BLaER1 (cell line): ENCODE measurements around the gene ITPRID2.

Source experiments
- H3K27ac ChIP-seq: shearing (Covaris generic); formaldehyde crosslinking; 2 replicates; pipeline ENCODE4 v1.8.1; 2022
- H3K27me3 ChIP-seq: shearing (Covaris generic); formaldehyde crosslinking; 2 replicates; pipeline ENCODE4 v1.8.1; 2022
- H3K36me3 ChIP-seq: shearing (Covaris generic); formaldehyde crosslinking; 2 replicates; pipeline ENCODE4 v1.8.1; 2022
- H3K4me1 ChIP-seq: shearing (Covaris generic); formaldehyde crosslinking; 2 replicates; pipeline ENCODE4 v1.8.1; 2022
- H3K4me2 ChIP-seq: shearing (Covaris generic); formaldehyde crosslinking; 2 replicates; pipeline ENCODE4 v1.8.1; 2022
- H3K4me3 ChIP-seq: shearing (Covaris generic); formaldehyde crosslinking; 2 replicates; pipeline ENCODE4 v1.8.1; 2022
- H3K9ac ChIP-seq: shearing (Covaris generic); formaldehyde crosslinking; 2 replicates; pipeline ENCODE4 v1.8.1; 2022
- H3K9me3 ChIP-seq: shearing (Covaris generic); formaldehyde crosslinking; 2 replicates; pipeline ENCODE4 v1.8.1; 2022
- H4K20me1 ChIP-seq: shearing (Covaris generic); formaldehyde crosslinking; 2 replicates; pipeline ENCODE4 v1.8.1; 2022
- Cebpa-rat ChIP-seq: shearing (Covaris generic); IDR thresholded peaks from 2 replicates; pipeline ENCODE4 v1.8.1; 2022

ITPRID2 gene

DNA sequence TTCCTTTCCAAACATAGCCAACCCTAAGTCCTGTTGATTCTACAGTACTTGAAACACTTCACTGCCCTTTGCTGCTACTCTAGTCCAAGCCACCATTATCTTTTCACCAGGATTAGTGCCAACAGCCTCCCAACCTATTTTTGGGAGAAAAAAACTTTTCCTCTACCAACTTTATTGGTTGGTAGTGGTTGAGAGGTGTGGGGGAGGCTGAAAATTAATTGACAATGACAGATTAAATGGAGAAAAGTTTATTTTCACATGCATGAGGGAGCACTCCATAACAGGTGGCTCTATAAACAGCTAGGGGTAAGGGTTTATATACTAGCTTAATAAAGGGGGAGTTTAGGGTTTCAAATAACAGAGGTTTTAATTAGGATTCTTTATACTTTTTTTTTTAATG lies 37.8 kb upstream of the ITPRID2 start:
- H3K9me3 ChIP-seq = no peaks in the 10 kb centered on the region
- TF ChIP-seq Cebpa-rat = no peak
- no peaks in the 10 kb centered on the region for H3K36me3 ChIP-seq
- no peak overlapping the region for H3K27ac ChIP-seq
- H3K9ac ChIP-seq = no peak overlapping the region
- no peak overlapping the region for H3K4me2 ChIP-seq
- H4K20me1 ChIP-seq = no peaks in the 10 kb centered on the region
- H3K27me3 ChIP-seq = no peaks in the 10 kb centered on the region
- no peak overlapping the region for H3K4me3 ChIP-seq
- no peaks in the 10 kb centered on the region; the same call in 1 of the 2 replicates for H3K4me1 ChIP-seq

DNA sequence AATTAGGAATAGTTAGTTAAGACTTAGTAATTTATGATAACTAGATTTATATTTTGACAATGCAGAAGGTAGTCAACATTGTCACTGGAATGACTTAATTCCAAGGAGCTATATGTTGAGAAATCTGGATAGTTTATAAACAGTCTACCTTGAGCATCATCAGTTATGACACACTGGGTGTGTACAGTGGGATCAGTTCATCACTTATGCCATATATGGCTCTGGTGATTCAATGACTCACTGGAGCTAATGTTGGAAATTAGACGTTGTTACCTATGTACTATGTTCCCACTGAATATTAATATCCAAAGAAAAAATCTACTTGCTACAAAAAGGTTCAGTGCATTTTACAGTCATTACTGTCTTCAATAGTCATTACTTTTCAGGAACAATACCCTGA lies 34.0 kb upstream of the ITPRID2 start:
- no peaks in the 10 kb centered on the region for H3K4me1 ChIP-seq
- H3K4me2 ChIP-seq = no peak overlapping the region
- H3K9ac ChIP-seq = no peak overlapping the region
- TF ChIP-seq Cebpa-rat = no peak
- H3K4me3 ChIP-seq = no peak overlapping the region
- no peaks in the 10 kb centered on the region for H3K27me3 ChIP-seq
- no peaks in the 10 kb centered on the region for H3K36me3 ChIP-seq
- H3K9me3 ChIP-seq = no peaks in the 10 kb centered on the region
- no peak overlapping the region for H3K27ac ChIP-seq
- no peaks in the 10 kb centered on the region for H4K20me1 ChIP-seq

DNA sequence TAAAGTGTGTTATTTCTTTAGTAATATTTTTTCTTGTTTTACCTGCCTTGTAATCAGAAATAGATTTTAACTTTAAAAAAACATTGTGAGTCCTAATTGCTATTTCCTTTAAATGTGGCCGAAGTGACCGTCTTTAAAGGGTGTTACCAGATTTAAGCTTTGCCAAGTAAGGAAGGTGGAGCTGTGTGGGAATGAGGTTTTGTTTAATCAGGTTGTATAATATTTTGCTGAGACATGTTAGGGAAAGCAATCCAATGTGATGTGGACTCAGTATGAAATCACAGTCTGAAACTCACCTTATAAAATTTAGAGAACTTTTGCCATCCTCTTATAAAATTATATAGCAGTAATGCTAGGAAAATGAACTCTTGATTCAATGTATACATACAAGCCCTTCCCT lies 32.9 kb upstream of the ITPRID2 start:
- no peaks in the 10 kb centered on the region for H3K36me3 ChIP-seq
- H3K4me2 ChIP-seq = no peak overlapping the region
- H3K4me1 ChIP-seq = no peaks in the 10 kb centered on the region
- no peaks in the 10 kb centered on the region for H3K9me3 ChIP-seq
- H4K20me1 ChIP-seq = no peaks in the 10 kb centered on the region
- no peaks in the 10 kb centered on the region for H3K27me3 ChIP-seq
- H3K27ac ChIP-seq = no peak overlapping the region
- TF ChIP-seq Cebpa-rat = no peak
- no peak overlapping the region for H3K4me3 ChIP-seq
- H3K9ac ChIP-seq = no peak overlapping the region

DNA sequence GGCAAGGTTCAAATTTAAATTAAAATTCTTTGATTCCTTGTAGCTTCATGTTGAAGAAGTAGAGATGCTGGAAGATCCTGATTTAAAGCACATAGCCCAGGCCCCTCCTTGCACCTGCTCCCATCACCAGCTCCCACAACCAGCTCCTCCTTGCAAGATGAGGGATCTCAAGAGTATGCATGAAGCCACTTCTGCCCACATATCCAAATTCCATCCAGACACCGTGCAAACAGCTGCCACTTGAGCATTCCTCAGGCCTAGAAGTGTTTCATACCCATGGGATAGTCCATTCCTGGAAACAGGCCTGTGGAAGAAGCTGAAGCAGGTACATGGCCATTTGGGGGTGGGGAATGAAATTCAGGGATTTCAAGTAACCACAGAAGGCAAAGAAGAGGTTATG lies 32.4 kb upstream of the ITPRID2 start:
- no peak for TF ChIP-seq Cebpa-rat
- Histone ChIP-seq H3K4me2 (no peak overlapping the region), H3K9me3 (no peaks in the 10 kb centered on the region), H3K4me1 (no peaks in the 10 kb centered on the region), H3K27ac (no peak overlapping the region), H3K9ac (no peak overlapping the region), H3K27me3 (no peaks in the 10 kb centered on the region), H3K36me3 (no peaks in the 10 kb centered on the region), H4K20me1 (no peaks in the 10 kb centered on the region), H3K4me3 (no peak overlapping the region)

DNA sequence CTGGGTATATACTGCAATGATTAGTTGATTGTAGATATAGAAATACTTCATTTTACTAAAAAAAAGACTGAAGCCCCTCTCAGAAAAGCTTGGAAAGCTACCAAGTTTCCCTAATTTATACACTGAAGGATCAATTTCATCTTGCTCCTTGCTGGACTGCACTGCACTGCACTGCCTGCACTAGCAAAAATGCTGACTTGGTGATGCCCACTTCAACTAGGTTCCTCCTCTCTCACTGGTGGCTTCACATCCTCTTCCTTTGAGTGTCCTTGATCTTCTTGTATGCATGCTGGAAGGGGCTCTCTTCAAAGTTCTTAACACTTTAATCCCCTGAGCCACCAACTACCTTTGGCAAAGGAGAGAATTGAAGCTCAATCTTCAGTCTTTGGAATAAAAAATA lies 31.7 kb upstream of the ITPRID2 start:
- Histone ChIP-seq H3K4me2 (no peak overlapping the region), H3K27me3 (no peaks in the 10 kb centered on the region), H3K4me1 (no peaks in the 10 kb centered on the region), H3K9me3 (no peaks in the 10 kb centered on the region), H3K36me3 (no peaks in the 10 kb centered on the region), H3K4me3 (no peak overlapping the region), H3K27ac (no peak overlapping the region), H4K20me1 (no peaks in the 10 kb centered on the region), H3K9ac (no peak overlapping the region)
- no peak for TF ChIP-seq Cebpa-rat

DNA sequence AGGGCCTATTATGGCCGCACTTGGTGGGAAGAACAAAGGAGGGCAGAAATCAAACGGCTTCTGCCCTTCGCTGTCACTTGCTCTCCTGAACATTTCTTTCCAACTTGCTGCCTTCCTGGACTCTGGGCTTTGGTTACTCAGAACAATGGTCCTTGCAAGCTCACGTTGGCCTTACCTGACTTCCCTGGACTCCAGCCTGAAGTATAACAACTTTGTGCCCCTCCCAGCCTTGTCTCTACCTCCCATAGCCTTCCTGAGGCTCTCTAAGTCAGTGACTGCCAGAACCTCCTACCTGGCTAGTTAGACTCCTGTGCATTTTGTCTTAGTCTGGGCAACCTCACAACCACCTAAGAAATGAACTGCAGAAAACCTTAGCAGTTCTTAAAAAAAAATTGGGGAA lies 30.2 kb upstream of the ITPRID2 start:
- no peak overlapping the region for H3K4me3 ChIP-seq
- no peaks in the 10 kb centered on the region for H4K20me1 ChIP-seq
- H3K4me2 ChIP-seq = no peak overlapping the region
- no peaks in the 10 kb centered on the region for H3K4me1 ChIP-seq
- H3K36me3 ChIP-seq = no peaks in the 10 kb centered on the region
- no peak for TF ChIP-seq Cebpa-rat
- H3K9ac ChIP-seq = no peak overlapping the region
- no peaks in the 10 kb centered on the region for H3K27me3 ChIP-seq
- no peaks in the 10 kb centered on the region for H3K9me3 ChIP-seq
- H3K27ac ChIP-seq = no peak overlapping the region

DNA sequence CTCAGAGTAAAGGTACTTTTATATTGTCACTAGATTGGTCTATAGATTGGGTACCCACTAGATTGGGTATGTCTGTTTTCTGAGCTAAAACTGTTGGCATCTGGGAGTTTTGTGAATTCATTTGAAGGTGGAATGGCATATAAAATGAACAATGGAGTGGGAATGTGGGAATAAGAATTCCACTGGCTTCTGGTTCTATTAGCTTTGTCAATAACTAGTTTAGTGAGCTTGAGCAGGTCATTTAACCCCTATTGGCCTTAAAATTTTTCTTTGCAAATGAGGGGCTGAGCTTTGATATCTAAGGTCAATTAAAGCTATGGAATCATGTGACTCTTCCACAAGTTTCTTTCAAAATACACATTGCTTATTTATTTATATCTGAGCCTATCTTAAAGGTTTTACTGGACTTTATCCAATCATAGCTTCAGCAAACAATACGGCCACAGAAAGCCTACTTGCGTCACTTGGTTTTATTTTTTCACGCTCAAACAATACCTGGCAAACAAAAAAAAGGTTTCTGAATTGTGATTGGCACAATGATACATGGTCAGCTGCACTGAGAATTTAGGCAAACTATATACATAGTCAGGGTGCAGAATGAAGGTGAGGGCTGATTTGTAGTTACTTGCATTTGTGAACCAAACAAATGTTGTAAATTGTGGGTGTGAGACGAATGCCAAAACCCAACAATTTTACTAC lies 28.8 kb upstream of the ITPRID2 start:
- Histone ChIP-seq H3K4me3 (no peak overlapping the region), H3K4me1 (no peaks in the 10 kb centered on the region), H3K4me2 (no peak overlapping the region), H3K27ac (no peak overlapping the region), H3K27me3 (no peaks in the 10 kb centered on the region), H3K9me3 (no peaks in the 10 kb centered on the region), H4K20me1 (no peaks in the 10 kb centered on the region), H3K36me3 (no peaks in the 10 kb centered on the region), H3K9ac (no peak overlapping the region)
- no peak for TF ChIP-seq Cebpa-rat

DNA sequence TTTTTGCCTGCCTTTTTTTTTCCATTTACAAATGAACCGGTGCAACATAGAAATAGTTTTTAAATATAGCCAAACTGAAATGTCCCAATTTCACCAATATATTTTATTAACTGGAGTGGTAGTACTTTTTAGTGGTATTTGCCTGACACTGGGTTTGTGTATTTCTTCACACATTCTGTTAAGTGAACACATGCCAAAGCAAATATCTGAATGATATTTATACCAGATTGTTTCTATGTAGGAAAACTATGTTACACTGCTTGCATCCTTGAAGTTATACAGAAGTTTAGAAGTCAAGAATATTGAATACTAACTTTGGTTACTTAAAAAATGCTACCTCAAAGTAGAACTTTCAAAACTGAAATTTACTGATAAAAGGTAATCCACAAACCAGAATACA lies 19.4 kb upstream of the ITPRID2 start:
- no peak overlapping the region for H3K9ac ChIP-seq
- no peak overlapping the region for H3K4me3 ChIP-seq
- H3K4me2 ChIP-seq = no peak overlapping the region
- no peaks in the 10 kb centered on the region for H3K27me3 ChIP-seq
- no peak overlapping the region for H3K27ac ChIP-seq
- TF ChIP-seq Cebpa-rat = no peak
- no peaks in the 10 kb centered on the region for H4K20me1 ChIP-seq
- no peaks in the 10 kb centered on the region for H3K36me3 ChIP-seq
- H3K4me1 ChIP-seq = no peaks in the 10 kb centered on the region
- no peaks in the 10 kb centered on the region for H3K9me3 ChIP-seq

DNA sequence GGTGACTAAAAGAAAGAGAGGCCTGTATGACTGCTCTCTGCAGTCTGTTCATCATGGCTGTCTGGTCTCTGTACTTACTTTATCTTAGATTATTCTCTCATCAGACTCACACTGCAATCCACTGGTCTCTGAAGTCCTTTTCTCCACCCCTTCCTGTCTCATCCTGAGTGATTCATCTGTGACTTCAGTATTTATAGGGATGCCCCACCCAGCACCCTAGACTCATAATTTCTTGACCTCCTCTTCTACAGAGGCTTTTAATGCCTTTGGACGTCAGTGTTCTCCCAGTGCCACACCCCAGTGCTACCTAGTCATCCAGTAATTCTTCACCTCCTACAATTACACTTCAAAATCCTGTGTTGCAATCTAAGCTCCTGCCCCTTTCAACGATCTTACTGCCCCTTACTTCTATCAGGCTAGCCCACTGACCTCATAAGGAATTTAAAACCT lies 14.9 kb upstream of the ITPRID2 start:
- H3K9ac ChIP-seq = no peak overlapping the region
- H3K4me3 ChIP-seq = no peak overlapping the region
- H3K27me3 ChIP-seq = no peaks in the 10 kb centered on the region
- no peak overlapping the region for H3K4me2 ChIP-seq
- no peaks in the 10 kb centered on the region for H3K36me3 ChIP-seq
- H3K27ac ChIP-seq = no peak overlapping the region
- no peaks in the 10 kb centered on the region for H3K9me3 ChIP-seq
- no peaks in the 10 kb centered on the region for H3K4me1 ChIP-seq
- no peaks in the 10 kb centered on the region for H4K20me1 ChIP-seq
- no peak for TF ChIP-seq Cebpa-rat

DNA sequence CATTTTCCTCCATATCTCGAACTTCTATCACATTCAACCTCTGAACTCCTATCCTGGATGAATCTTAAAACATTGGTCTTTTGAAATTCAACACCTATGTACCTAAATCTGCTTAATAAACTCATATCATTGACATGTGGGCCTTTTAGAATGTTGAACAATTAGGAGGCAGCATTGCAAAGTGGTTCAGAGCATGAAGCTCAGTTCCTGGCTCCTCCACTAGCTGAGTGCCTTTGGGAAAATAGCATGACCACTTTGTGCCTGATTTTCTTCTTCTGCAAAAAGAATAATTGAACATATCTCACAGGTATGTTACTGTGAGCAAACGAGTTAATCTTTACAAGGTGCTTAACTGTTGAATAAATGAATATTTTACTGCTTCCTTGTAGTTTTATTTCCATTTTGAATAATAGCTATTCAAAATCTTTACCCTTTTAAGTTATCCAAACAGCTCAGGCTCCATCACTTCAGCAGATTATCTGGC lies 14.3 kb upstream of the ITPRID2 start:
- Histone ChIP-seq H3K4me3 (no peak overlapping the region), H3K4me1 (no peaks in the 10 kb centered on the region), H3K36me3 (no peaks in the 10 kb centered on the region), H3K27ac (no peak overlapping the region), H3K9ac (no peak overlapping the region), H3K4me2 (no peak overlapping the region), H4K20me1 (no peaks in the 10 kb centered on the region), H3K9me3 (no peaks in the 10 kb centered on the region), H3K27me3 (no peaks in the 10 kb centered on the region)
- TF ChIP-seq Cebpa-rat = no peak

DNA sequence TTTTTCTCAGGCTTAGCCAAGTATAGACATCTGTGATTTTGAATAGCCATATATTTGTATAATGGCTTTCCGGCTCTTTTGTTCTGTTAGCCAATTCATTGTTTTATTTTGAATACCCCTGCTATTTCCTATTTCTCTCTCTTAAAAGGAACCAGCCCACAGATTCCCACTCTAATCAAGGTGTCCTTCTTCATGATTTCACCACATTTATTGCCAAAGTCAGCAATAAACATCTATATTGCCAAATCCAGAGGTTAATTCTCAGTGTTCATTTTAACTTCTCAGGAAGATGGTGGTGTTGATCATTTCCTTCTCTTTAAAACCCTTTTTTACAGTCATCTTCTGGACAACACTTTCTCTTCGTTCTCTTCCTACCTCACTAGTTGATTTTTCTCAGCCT lies 13.1 kb upstream of the ITPRID2 start:
- Histone ChIP-seq H3K9ac (no peak overlapping the region), H3K36me3 (no peaks in the 10 kb centered on the region), H3K27me3 (no peaks in the 10 kb centered on the region), H3K4me1 (no peaks in the 10 kb centered on the region), H3K4me3 (no peak overlapping the region), H3K4me2 (no peak overlapping the region), H3K9me3 (no peaks in the 10 kb centered on the region), H4K20me1 (no peaks in the 10 kb centered on the region), H3K27ac (no peak overlapping the region)
- TF ChIP-seq Cebpa-rat = no peak
